ENCODE data around the gene PDE4A.
"Not testable (repeated sequence)": the region's sequence is repeated elsewhere in the genome, so short reads cannot be mapped to it uniquely, and the experiment has no call there.

The PDE4A gene

GRCh38 chr19:10460714-10461046 is 40.3 kb downstream of the PDE4A start:
- in situ Hi-C loops (cut with MboI; ENCODE audit: low pct_unique_long_range_greater_than_20kb, low sequenced_read_pairs, unreplicated experiment) = no loop called here
- no peak for TF ChIP-seq CTCF (IDR thresholded peaks at IDR 0.05; ENCODE audit: extremely low read depth, insufficient read depth, missing control alignments)
- DNase-seq (ENCODE audit: low spot score) = no peak

GRCh38 chr19:10461047-10461949 is 41.0 kb downstream of the PDE4A start:
- DNase-seq (ENCODE audit: low spot score) = peak; percentile 99
- no peak for TF ChIP-seq CTCF (IDR thresholded peaks at IDR 0.05; ENCODE audit: extremely low read depth, insufficient read depth, missing control alignments)
- in situ Hi-C loops (cut with MboI; ENCODE audit: low pct_unique_long_range_greater_than_20kb, low sequenced_read_pairs, unreplicated experiment) = no loop called here

GRCh38 chr19:10462042-10462441 is 41.7 kb downstream of the PDE4A start:
- DNase-seq (ENCODE audit: low spot score); in situ Hi-C loops (cut with MboI; ENCODE audit: low pct_unique_long_range_greater_than_20kb, low sequenced_read_pairs, unreplicated experiment): not testable (repeated sequence)

- in situ Hi-C loops (cut with MboI; ENCODE audit: low pct_unique_long_range_greater_than_20kb, low sequenced_read_pairs, unreplicated experiment) = no loop called here
- no peak for DNase-seq (ENCODE audit: low spot score)
- TF ChIP-seq CTCF (IDR thresholded peaks at IDR 0.05; ENCODE audit: extremely low read depth, insufficient read depth, missing control alignments) = no peak
Measured at GRCh38 chr19:10462557-10462956, 42.2 kb downstream of the PDE4A start.

GRCh38 chr19:10464456-10464855 is 44.1 kb downstream of the PDE4A start:
- no peak for TF ChIP-seq CTCF (IDR thresholded peaks at IDR 0.05; ENCODE audit: extremely low read depth, insufficient read depth, missing control alignments)
- DNase-seq (ENCODE audit: low spot score) = no peak
- in situ Hi-C loops (cut with MboI; ENCODE audit: low pct_unique_long_range_greater_than_20kb, low sequenced_read_pairs, unreplicated experiment) = no loop called here

- in situ Hi-C loops (cut with MboI; ENCODE audit: low pct_unique_long_range_greater_than_20kb, low sequenced_read_pairs, unreplicated experiment) = no loop called here
- DNase-seq (ENCODE audit: low spot score) = no peak
- TF ChIP-seq CTCF (IDR thresholded peaks at IDR 0.05; ENCODE audit: extremely low read depth, insufficient read depth, missing control alignments) = no peak
Measured at GRCh38 chr19:10467104-10467706, 46.9 kb downstream of the PDE4A start.

GRCh38 chr19:10468133-10468532 is 47.8 kb downstream of the PDE4A start:
- no peak for DNase-seq (ENCODE audit: low spot score)
- TF ChIP-seq CTCF (IDR thresholded peaks at IDR 0.05; ENCODE audit: extremely low read depth, insufficient read depth, missing control alignments) = no peak
- in situ Hi-C loops (cut with MboI; ENCODE audit: low pct_unique_long_range_greater_than_20kb, low sequenced_read_pairs, unreplicated experiment) = no loop called here
